ENCODE results near the gene NUP210.

NUP210 gene

DNA sequence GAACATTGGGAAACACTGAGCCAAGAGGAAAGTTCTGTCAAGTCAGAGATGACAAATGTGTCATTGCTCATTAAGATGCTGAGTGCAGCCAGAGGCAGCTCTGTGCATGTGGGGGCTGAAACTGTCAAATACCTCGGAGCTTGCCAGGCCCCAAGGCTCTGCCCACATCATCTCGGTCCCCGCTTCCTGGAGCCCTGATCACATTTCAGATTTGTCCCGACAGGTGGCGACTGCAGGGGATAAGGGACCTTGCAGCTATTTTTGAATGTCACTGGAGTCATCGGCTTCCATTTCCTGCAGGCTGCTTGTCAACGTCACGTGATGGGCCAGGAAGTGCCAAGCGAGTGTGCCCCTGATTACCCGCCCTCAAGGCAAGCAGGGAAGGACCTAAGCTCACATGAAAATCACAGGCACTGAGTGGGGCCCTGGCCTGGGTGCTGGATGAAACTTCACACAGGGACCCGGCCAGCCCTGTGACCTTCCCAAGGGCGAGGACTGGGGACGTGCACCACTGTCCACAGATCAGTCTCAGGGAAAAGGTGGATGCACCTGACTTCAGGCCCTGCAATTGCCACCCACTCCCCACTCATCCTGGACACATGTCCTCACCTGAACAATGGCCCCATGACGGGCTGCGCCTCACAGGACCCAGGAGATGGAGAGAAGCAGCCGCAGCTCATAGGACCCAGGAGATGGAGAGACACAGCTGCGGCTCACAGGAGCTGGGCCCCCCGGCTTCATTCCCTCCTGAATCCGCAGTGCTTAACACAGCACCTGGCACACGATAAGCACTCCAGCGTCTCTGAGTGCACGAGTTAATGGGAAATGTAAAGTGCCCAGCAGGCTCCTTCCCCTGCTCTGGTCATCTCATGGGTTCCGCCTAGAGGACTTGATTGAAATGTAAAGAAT is 73.4 kb downstream of the NUP210 start:
- DNase-seq = peak; percentile 83

DNA sequence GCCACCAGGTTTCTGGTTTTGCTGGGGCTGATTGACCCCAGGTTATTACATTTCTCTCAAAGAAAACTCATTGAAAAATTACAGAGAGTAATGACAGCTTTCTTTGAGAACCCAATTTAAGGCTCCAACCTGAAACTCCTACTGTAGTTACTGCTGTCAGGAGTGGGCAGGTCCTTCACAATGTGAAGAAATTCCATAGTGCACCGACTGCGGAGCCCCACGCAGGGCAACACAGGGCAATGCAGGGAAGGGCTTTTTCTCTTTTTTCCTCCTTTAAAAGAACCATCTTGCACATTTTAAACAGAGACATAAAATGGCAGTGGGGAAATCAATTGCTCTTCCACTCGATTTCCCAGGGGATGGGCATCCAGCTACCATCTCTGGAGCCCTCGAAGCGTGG is 74.3 kb downstream of the NUP210 start:
- DNase-seq = no peak

GRCh38 chr3:13345284-13345683 is 74.8 kb downstream of the NUP210 start:
- no peak for DNase-seq

GRCh38 chr3:13344663-13345062 is 75.5 kb downstream of the NUP210 start:
- no peak for DNase-seq

DNA sequence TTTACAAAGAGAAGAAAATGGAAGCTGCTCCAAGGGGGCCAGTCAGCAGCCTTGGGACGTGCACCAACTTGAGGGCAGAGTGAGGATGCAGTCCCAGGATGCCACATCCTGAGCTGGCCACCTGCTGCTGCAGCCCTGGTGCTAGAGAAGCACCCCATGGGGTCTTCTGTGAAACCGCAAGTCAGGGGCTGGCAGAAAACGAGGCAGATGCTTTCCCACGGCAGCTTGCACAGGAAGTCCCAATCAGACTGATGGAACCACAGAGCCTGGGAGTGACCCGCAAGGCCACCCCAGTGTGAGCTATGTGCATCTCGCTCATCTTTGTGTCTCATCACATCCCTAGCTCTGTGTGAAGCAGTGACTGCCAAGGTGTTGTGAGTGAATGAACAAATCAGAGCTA is 76.5 kb downstream of the NUP210 start:
- DNase-seq = no peak

- DNase-seq = no peak
Observed at GRCh38 chr3:13341229-13341905, 78.8 kb downstream of the NUP210 start.

DNA sequence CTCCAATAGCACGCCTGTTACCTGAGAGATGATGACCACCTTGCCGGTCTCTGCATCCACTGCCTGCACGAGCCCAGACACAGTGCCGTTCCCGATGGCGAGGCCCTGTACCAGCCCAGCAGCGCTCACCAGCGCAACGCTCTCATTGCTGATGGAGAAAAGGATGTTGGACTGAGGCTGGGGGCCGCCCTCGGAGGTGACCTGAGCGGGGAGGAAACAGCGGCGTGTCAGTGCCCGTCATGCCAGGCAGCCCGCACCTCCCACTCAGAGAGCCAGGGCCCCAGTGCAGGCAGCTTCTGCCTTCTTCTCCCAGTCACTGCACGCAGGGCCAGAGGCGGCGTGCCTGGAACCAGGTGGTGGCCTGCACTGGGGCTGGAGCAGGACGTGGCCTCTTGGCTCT is 80.3 kb downstream of the NUP210 start:
- no peak for DNase-seq

- DNase-seq = no peak
Observed at GRCh38 chr3:13338996-13339395, 81.1 kb downstream of the NUP210 start.

- no peak for DNase-seq
Observed at GRCh38 chr3:13338231-13338630, 81.9 kb downstream of the NUP210 start.

DNA sequence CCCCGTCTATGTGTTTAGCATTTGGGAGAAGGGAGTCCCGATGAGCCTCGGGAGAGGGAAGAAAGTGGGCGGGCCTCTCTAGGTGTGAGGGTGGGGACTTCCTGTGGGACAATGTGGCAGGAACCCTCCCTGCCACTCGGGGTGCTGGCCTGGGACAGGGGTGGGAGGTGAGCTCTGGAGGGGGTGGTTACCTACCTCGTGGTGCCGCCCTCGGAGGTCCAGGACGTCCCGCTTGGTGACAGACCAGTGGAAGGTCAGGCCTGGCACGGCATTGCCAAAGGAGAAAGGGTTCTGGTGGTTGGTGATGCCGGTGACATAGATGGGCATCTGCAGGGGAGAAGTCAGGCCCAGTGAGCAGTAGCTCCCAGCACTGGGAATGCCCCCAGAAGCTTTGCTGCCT is 83.5 kb downstream of the NUP210 start:
- DNase-seq = no peak

GRCh38 chr3:13335503-13335902 is 84.6 kb downstream of the NUP210 start:
- no peak for DNase-seq

DNA sequence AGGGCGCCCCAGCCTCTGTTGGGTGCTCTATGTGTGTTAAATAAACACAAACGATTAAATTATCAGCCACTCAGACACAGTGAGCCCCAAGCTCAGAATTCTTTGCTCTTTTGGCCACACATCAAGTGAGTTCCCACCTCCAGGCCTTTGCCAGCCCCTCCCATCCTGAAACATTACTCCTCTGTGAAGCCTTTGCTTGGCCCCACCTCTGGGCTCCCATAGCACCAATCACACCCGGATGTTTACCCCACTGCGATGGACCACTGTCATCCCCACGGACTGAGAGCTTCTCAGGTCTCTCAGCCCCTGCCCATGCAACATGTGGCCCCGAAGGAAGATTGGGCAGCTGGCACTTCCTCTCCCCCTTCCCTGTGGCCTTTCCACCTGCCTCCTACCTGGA is 85.1 kb downstream of the NUP210 start:
- peak; percentile 92 for DNase-seq

GRCh38 chr3:13333236-13333897 is 86.8 kb downstream of the NUP210 start:
- DNase-seq = no peak

- DNase-seq = no peak
Observed at GRCh38 chr3:13332740-13333139, 87.4 kb downstream of the NUP210 start.

GRCh38 chr3:13332158-13332557 is 88.0 kb downstream of the NUP210 start:
- DNase-seq = peak; percentile 97

DNA sequence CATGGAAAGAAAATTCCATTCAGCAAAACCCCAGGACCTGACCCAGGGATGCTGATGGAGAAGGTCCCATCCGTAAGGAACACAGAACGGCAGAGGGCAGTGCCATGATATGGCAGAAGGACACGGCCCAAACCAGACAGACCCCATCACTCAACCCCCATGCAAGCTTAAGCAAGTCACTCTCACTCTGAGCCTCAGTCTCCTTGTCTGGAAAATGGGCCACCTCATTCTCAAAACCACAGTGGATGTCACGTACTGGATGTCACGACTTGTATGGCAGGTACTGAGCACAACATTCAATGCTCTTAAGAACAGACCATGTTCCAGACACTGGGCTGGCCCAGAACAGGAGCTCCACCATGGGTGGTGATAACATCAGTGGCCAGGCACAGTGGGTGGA is 90.4 kb downstream of the NUP210 start:
- DNase-seq = no peak

GRCh38 chr3:13325892-13326443 is 94.2 kb downstream of the NUP210 start:
- peak; percentile 84 for DNase-seq

DNA sequence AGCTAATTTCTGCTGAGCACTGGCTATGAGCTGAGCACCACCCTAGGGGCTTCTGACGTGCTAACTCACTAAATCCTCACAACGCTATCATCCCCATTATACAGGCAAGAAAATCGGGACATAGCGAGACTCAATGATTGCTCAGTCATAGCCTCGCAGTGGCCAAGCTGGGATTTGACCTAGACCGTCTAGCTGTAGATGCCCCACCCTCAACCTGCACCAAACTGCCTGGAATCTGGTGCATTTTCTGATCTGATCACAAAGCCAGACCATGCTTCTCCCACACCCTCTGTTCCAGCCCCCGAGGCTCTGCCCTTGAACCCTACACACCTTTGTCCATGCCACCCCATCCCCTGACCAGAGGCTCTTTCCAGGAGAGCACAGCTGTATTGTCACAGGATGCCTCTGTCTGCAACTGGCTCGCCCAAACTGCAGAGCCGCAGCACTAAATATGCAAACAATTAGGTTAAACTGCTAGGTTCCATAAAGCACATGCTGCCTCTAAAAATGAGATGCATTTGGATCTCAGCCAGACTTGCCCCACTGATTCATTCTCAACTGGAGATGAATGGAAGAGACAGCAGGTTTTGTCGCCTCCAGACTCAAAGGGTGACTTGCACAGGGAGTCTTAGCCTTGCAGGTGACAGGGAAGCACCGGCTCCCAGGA is 95.2 kb downstream of the NUP210 start:
- DNase-seq = no peak

- DNase-seq = peak; percentile 10
Observed at GRCh38 chr3:13323822-13324221, 96.3 kb downstream of the NUP210 start.

GRCh38 chr3:13322324-13322723 is 97.8 kb downstream of the NUP210 start:
- no peak for DNase-seq

DNA sequence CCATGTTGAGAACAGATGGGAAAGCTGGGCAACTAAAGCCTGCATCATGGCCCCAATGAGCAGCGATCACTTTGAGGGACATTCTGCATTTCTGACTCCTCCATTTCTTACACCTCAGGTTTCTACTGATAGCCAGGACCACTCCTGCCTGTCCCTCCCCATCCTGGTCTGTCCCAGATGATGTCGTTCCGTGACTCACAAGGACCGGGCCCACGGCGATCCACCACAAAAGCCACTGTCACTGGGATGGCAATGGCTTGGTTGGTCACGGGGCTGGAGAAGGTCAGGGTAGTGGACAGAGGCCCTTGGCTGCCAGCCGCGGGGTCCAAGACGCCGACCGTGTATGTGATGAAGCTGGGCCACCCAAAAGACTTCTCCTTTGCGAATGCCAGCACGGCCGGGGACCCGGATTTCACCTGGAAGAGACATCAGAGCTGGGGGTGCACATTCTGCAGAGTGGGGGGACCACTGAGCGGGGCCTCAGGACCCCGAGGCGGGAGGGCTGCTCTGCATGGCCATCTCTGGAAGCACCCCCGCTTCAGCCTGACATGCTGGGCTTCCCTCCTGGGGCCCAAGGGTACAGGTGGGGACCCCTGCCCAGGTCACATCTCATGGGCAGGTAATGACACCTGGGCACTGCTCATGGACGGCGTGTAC is 100.4 kb downstream of the NUP210 start:
- no peak for DNase-seq

Data from NCI-H510A treated with DMSO at 0.1 percent for 48 hours (cell line).